DMS153 treated with DMSO at 0.1 percent for 48 hours (cell line): ENCODE data around the gene PDCD1.
"Not testable (repeated sequence)": the region's sequence is repeated elsewhere in the genome, so short reads cannot be mapped to it uniquely, and the experiment has no call there.

ENCODE experiments used
- DNase-seq: peaks from one replicate; lab custom pipeline; 2025; ENCODE audit not compliant: unreplicated experiment; lab: John Stamatoyannopoulos, UW

Gene PDCD1

DNA sequence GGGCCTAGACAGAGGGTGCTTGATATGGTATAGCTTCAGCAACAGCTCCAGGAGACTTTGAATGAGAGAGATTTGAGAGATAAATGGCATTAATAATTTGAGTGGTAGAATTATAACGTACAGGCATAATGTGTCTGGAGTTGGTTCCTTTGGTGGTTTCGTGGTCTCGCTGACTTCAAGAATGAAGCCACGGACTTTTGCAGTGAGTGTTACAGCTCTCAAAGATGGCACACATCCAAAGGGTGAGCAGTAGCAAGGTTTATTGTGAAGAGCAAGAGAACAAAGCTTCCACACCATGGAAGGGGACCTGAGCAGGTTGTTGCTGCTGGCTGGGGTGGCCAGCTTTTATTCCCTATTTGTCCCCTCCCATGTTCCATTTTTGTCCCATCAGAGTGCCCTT is 23.1 kb downstream of the PDCD1 start:
- DNase-seq = no peak

DNA sequence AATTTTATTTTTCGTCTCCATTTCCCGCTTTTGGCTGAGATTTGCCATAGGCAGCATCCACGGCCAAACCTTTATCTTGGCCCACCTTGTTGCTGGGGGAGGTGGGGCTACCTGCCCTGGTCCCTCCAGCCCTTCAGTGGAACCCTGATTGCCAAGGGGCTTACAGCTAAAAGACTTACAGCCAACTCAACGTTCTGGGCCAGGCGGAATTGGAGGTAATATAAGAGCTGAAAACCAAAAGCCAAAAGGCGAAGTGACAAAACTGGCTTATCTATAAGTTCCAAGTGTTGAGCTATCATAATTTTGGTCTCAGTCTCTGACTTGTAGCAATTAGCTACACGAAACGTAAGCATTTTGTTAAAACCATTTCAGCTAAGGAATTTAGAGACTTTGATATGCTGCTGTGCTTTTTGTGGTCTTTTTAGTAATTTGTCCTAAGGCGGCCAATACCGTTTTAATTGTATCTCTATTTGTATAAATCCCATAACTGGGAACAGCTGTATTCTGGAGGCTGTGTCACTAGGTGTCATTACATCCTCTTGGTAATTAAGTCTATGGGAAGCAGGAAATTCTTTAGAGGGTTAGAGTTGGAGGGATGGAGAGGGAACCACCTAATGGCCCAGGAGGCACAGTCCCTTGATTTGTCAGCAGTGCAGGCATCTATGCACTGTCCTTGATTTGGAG is 24.0 kb downstream of the PDCD1 start:
- no peak for DNase-seq

DNA sequence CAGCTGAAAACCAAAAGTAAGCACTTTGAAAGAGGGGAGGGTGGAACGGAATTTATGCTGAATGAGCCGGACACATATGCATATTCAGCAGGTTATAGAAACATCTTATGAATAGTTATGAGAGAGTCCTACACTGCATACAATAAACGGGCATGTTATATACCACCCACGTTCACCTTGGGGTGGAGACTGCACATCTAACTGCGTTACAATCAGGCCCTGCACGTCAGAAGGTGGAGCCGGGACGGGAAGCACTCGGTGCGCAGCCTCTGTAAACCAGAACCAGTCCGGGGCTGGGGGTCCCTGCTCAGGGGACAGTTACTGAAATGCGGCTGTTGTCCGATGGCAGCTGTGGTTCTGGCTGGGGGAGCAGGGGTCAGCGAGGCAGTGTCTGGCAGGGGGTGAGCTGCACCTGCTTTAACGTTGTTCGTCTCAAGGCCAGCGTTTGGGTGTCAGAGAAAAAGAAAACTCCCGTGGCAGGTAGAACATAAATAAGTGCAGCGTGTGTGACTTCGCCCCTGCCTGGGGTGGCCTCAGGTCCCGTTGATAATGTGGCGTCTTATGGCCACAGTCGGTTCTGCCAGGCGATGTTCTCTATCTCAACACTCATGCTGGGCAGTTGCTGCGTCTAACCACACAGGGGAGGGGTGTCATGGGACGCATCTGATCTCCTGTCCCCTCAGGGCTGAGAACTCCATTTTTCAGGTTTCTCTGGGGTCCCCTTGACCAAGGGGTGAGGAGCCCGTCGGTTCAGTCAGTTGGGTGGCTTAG is 24.8 kb downstream of the PDCD1 start:
- not testable (repeated sequence) for DNase-seq

DNA sequence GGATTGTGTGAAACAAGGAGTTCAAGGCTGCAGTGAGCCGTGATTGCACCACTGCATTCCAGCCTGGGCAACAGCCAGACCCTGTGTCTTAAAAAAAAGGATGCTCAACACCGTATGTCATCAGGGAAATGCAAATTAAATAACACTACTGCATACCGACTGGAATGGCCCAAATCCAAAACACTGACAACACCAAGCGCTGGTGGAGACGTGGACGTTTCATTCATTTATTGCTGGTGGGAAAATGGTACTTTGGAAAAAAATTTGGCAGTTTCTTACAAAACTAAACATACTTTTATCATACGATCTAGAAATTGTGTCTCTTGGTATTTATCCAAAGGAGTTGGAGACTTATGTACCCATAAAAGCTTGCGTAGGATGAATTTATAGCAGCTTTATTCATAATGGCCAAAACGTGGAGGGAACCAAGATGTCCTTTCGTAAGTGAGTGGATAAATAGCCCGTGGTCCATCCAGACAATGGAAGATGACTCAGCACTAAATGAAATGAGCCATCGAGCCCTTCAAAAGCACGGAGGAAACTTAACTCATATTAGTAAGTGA is 25.5 kb downstream of the PDCD1 start:
- no peak for DNase-seq

DNA sequence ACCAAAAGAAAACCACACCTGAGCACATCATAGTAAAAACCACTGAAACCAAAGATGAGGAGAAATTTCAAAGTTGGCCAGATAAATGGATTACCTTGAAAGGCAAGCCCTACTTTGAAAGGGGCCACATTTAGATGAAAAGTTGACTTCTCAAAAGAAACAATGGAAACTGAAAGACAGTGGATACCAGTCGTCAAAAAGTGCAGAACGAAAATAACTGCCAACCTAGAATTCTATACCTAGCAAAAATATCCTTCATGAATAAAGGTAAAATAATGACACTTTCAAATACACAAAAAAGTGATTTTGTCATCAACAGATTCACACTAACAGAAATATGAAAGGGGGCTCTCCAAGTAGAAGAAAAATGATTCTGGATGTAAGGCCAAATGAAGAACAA is 31.3 kb downstream of the PDCD1 start:
- no peak for DNase-seq

DNA sequence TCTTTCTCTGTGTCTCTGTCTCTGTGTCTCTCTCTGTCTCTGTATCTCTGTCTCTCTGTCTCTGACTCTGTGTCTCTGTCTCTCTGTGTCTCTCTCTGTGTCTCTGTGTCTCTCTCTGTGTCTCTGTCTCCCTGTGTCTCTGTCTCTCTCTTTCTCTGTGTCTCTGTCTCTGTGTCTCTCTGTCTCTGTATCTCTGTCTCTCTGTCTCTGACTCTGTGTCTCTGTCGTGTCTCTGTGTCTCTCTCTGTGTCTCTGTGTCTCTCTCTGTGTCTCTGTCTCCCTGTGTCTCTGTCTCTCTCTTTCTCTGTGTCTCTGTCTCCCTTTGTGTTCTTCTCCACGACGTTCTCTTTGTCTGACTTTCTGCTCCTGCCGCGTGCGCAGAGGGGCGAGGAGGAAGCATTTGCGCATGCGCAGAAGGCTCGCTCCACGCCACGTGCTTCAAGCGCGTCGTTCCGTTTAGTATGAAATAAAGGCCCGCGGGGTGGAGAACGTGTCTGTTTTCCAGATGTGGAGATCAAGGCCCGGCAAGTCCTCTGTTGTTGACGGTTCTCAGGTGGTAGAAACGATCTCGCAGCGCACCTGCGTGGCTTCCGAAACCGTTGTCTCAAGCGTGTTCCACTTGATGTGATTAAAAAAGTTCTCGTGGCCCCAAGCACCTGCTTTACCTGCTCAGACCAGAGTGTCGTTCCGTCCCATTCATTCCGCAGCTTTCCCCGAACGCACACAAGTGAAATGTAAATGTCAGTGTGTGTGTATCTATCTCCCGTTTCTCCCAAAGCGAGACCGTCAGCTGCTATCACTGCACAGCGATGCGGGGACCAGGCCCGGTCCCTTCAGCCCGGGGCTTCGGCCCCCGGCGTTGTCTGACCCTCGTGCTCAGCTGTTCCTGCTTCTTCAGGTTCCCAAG is 34.9 kb downstream of the PDCD1 start:
- not testable (repeated sequence) for DNase-seq

DNA sequence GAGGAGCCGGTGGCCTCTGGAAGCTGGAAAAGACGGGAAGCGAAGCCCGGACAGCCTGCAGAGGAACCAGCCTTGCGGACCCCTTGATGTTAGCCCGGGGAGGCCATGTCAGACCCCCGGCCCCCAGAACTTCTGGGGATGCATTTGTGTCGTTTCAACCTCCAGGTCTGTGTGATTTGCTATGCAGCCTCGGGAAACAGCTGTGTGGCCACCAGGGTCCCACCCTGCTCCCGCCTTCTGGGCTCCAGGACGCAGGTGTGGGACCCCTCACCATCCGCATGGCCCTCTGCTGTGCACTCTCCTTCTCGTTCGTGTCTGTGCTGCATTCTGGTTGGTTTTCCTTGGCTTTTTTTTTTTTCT is 36.5 kb downstream of the PDCD1 start:
- no peak for DNase-seq

DNA sequence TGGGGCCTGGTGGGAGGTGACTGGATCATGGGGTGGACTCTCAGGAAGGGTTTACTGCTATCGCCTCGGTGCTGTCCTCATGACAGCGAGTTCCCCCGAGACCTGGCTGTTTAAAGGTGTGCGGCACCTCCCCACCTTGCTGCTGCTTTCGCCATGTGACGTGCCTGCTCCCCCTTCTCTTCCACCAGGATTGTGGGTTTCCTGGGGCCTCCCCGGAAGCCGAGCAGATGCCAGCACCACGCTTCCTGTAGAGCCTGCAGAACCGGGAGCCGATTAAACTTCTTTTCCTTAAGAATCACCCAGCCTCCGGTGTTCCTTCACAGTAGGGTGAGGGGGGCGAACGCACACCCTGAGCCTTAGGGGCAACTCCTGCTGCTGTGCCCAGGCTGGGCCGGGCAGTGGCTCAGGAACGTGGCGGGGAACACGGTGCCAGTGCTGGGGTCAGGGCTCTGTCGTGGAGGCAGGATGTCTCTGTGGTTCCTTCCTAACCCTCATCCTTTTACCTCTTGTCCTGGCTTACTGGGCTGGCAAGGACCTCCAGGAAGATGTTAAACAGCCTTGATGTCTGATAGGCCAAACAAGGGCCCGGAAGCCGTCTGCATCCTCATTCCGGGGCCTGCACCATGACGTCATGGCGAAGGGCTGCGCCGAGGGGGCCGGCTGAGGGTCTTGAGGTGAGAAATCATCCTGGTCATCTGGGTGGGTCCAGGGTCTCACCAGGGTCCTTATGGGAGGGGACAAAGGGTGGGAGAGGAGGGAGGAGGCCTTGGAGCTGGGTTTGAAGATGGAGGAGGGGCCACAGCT is 37.0 kb downstream of the PDCD1 start:
- no peak for DNase-seq

DNA sequence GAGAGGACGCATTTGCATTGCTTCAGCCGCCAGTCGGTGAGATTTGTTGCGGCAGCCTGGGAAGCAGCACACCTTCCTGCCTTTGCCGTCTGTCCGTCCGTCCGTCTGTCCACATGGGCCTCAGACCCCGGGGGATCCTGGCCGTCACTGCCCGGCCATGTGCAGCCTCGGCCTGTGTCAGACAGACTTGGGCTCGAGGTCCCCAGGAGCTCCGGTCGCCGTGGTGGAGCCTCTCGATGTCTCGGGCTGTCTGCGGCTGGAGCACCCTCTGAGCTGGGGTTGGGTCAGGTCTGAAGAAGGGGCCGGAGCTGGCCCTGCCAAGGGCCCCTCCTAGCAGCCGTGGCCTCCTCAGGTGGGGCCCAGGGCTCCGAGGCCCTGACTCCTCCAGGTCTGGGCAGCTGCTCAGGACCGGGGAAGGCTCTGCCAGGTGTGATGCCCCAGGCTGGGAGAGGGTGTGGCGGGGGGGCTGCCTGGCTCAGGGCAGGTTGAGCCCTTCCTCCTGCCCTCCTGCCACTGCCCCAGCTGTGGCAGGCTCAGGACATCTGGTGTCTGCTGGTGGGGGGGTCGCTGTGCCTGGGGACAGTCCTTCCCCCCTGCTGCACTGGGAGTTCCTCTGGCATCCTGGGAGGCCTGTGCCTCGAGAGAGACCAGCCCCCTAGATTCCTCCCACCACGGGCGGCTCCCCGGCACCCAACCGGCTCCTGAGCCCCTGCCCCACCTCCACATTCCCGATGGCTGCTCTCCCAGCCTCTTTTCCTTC is 37.9 kb downstream of the PDCD1 start:
- DNase-seq = no peak

DNA sequence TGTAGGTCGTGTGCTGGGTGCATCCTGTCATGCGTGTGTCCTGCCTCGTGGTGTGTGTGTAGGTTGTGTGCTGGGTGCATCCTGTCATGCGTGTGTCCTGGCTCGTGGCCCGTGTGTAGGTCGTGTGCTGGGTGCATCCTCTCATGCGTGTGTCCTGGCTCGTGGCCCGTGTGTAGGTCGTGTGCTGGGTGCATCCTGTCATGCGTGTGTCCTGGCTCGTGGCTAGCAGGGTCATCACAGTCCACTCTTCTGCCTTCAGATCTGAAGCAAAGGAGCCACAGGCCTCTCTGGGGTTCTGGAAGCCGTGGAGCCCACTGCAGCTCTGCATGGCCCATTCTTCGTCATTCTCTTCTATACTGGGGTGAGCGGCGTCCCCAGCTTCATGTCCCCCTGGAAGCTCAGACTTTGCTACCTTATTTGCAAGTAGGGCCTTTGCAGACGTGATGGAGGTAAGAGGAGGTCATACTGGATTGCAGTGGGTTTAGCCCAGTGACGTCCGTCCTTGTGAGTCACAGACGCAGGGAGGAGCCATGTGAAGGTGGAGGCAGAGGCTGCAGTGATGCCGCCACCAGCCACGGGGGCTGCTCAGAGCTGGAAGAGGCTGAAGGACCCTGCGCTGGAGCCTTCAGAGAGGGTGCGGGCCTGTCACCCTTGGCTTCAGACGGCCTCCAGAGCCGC is 38.6 kb downstream of the PDCD1 start:
- DNase-seq = not testable (repeated sequence)

DNA sequence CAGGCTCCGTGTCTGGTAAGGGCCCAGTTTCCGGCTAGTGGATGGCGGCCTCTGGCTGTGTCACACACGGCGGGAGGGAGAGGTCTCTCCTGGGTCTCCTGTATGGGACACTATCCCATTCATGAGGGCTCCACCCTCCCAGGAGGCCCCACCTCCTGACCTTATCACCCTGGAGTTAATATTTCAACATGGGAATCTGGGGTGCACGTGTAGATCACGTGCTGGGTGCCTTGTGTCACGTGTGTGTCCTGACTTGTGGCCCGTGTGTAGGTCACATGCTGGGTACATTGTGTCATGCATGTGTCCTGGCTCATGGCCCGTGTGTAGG is 39.8 kb downstream of the PDCD1 start:
- DNase-seq = no peak

DNA sequence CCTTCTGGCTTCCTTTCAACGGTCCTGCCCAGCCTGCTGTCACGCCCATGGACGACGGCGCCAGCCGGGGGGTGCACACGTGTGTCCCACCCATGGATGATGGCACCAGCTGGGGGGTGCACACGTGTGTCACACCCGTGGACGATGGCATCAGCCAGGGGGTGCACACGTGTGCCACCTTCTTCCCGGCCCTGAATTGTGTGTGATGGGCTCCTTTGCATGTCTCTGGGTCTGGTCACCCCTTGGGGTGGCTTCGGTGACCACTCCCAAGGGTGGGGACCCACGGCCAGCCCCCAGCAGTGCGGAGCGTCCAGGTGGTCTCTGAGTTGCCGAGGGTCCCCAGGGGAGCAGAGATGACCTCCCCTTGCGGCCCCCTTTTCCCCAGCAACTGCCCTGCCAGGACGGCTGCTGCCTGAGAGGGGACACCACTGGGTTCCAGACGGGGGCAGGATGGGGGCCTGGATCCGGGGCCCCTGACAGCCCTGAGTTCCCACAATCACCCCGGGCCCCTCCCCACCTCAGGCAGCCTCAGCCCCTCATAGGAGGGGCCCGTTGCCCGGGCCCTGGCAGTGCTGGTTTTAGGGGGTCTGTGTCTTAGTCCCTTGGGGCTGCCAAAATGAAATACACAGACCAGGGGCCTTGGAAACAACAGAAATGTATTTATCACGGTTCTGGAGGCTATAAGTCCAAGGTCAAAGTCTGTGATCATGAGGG is 40.3 kb downstream of the PDCD1 start:
- no peak for DNase-seq

DNA sequence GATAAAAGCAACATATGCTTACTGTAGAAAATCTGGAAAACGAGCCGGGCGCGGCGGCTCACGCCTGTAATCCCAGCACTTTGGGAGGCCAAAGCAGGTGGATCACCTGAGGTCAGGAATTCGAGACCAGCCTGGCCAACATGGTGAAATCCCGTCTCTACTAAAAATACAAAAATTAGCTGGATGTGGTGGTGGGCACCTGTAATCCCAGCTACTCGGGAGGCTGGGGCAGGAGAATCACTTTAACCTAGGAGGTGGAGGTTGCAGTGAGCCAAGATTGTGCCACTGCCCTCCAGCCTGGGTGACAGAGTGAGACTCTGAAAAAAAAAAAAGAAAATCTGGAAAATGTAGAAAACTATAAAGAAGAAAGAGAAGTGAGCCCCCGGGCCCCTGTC is 40.9 kb downstream of the PDCD1 start:
- not testable (repeated sequence) for DNase-seq

DNA sequence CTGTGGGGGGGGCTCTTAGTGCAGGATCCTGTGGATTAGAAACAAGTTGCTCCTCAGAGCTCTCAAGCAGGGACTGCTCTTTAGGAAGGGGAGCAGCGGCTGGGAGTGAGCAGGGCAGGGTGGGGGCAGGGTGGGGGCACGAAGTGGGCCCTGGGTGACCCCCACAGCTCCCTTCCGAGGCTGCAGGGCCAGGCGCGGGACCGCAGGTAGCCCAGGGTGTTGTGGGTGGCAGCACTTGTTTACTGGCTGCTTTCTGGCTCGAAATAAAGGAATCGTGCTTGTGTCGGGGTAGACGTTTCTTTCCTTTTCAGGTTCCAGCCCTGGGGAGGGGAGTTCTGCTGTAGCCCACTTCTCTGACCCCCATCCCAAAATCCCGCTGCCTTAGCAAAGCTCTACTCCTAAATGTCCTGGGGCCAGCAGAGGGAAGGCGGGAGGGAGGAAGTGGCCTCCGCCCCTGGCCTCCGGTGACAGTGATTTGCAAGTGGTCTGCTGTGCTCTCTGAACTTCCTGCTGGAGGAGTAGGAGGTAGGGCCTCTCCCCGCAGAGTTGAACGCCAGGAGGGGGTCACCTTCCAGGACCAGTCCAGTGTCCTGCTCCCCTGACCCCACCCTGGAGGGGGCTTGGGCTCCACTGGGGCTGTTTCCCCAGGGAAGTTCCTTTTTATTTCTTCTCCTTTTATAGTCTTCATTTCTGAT is 41.4 kb downstream of the PDCD1 start:
- no peak for DNase-seq

DNA sequence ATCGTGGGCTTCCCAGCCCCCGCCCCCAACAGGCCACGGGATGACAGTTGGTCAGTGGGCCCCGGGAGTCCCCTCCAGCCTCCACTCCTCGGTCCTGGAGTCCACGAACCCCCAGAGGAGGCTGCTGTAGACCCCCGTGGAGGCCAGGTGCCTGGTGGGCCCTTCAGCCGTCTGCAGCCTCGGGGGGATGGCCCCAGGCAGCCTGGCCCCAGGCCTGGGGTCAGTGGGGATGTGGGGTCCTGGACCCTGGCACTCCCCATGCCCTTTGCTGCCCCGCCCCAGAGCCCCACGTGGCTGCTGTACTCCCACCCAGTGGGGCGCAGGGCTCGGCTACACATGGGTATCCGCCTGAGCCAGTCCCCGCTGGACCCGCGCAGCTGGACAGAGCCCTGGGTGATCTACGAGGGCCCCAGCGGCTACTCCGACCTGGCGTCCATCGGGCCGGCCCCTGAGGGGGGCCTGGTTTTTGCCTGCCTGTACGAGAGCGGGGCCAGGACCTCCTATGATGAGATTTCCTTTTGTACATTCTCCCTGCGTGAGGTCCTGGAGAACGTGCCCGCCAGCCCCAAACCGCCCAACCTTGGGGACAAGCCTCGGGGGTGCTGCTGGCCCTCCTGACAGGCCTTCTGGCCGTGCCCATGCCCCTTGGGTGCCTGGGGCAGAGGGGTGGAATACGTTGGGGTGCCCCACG is 42.1 kb downstream of the PDCD1 start:
- DNase-seq = no peak

DNA sequence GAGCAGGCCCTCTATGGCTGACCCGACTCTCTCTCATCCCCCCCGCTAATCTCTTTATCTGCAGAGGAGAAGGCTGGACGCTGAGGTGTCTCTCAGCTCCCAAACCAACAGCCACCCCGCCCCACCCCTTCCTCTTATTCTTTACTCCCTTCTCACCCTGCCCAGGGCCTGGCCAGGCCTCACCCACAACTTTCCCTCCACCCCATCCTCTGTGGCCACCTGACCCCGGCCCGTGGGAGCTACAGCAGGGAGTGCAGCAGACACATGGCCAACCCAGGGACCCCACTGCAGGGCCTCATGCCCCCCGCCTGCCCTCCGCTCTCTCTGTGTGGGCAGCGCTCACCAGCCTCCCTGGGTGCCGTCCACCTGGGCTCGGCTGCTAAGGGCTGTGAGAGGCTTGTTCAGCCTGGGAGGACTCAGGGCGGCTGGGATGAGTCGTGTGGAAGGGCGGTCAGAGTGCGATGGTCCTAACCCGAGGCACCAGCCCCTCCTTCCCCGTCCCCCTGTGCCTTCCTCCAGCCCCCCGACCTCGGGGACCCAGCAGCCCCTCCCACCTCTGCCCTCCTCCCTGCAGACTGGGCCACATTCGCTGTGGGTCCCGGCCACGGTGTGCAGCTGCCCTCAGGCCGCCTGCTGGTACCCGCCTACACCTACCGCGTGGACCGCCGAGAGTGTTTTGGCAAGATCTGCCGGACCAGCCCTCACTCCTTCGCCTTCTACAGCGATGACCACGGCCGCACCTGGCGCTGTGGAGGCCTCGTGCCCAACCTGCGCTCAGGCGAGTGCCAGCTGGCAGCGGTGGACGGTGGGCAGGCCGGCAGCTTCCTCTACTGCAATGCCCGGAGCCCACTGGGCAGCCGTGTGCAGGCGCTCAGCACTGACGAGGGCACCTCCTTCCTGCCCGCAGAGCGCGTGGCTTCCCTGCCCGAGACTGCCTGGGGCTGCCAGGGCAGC is 42.9 kb downstream of the PDCD1 start:
- no peak for DNase-seq
